Stimulated activated CD8-positive, alpha-beta memory T cell treated with anti-CD3 and anti-CD28 coated beads, Interleukin-12 subunit alpha, Interleukin-12 subunit beta, amount 100 ng/mL, for 1 hour (primary cell): ENCODE data around the gene FAM209B.
"Not testable (repeated sequence)": the region's sequence is repeated elsewhere in the genome, so short reads cannot be mapped to it uniquely, and the experiment has no call there.

ENCODE experiments used
- DNase-seq: peaks from one replicate; pipeline ENCODE4 v3.0.0-alpha.2; 2020; ENCODE audit warnings: low read depth

FAM209B gene

GRCh38 chr20:56532946-56533345, at the start of gene FAM209B:
Gene FAM209B, plus strand, starts transcription at chr20:56533246. Its CDS starts 96 bp downstream, at chr20:56533342.
- DNase-seq = not testable (repeated sequence)

GRCh38 chr20:56483970-56484369, 49.1 kb upstream of the FAM209B start:
- no peak for DNase-seq

- no peak for DNase-seq
Measured at GRCh38 chr20:56487216-56487615, 45.8 kb upstream of the FAM209B start.

GRCh38 chr20:56488566-56488965, 44.5 kb upstream of the FAM209B start:
- no peak for DNase-seq

- DNase-seq = no peak
Measured at GRCh38 chr20:56501116-56501515, 31.9 kb upstream of the FAM209B start.

GRCh38 chr20:56503916-56504315, 29.1 kb upstream of the FAM209B start:
- no peak for DNase-seq

- no peak for DNase-seq
Measured at GRCh38 chr20:56504373-56505005, 28.6 kb upstream of the FAM209B start.

- DNase-seq = no peak
Measured at GRCh38 chr20:56506103-56506502, 26.9 kb upstream of the FAM209B start.

- DNase-seq = no peak
Measured at GRCh38 chr20:56511926-56512325, 21.1 kb upstream of the FAM209B start.

GRCh38 chr20:56513161-56514150, 19.6 kb upstream of the FAM209B start:
- no peak for DNase-seq

- DNase-seq = no peak
Measured at GRCh38 chr20:56516631-56517030, 16.4 kb upstream of the FAM209B start.

- DNase-seq = no peak
Measured at GRCh38 chr20:56517211-56517610, 15.8 kb upstream of the FAM209B start.

GRCh38 chr20:56517641-56518040, 15.4 kb upstream of the FAM209B start:
- no peak for DNase-seq

- no peak for DNase-seq
Measured at GRCh38 chr20:56518126-56518525, 14.9 kb upstream of the FAM209B start.

- DNase-seq = no peak
Measured at GRCh38 chr20:56518721-56519398, 14.2 kb upstream of the FAM209B start.

GRCh38 chr20:56519551-56519950, 13.5 kb upstream of the FAM209B start:
- DNase-seq = no peak

GRCh38 chr20:56520180-56520579, 12.9 kb upstream of the FAM209B start:
- no peak for DNase-seq

GRCh38 chr20:56520746-56521354, 12.2 kb upstream of the FAM209B start:
- DNase-seq = not testable (repeated sequence)

GRCh38 chr20:56522311-56522710, 10.7 kb upstream of the FAM209B start:
- no peak for DNase-seq

- not testable (repeated sequence) for DNase-seq
Measured at GRCh38 chr20:56524444-56524843, 8.6 kb upstream of the FAM209B start, which contains the start of gene FAM209A. Gene FAM209A, plus strand, starts transcription at chr20:56524744. Its CDS starts 65 bp downstream, at chr20:56524809.

GRCh38 chr20:56527521-56527920, 5.5 kb upstream of the FAM209B start:
- no peak for DNase-seq

GRCh38 chr20:56537997-56538396, 5.0 kb downstream of the FAM209B start:
- no peak for DNase-seq
